Stimulated activated CD4-positive, alpha-beta T cell treated with anti-CD3 and anti-CD28 coated beads, TNF-alpha, amount 100 ng/mL, for 1 hour (primary cell): ENCODE data around the gene FA2H.

ENCODE experiments used
- DNase-seq, 3 donors: peaks; one replicate each; pipeline ENCODE4 v3.0.0-alpha.2; 2020; ENCODE audit warnings: low read depth in 3 of 3, low spot score in 1 of 3

FA2H gene

DNA sequence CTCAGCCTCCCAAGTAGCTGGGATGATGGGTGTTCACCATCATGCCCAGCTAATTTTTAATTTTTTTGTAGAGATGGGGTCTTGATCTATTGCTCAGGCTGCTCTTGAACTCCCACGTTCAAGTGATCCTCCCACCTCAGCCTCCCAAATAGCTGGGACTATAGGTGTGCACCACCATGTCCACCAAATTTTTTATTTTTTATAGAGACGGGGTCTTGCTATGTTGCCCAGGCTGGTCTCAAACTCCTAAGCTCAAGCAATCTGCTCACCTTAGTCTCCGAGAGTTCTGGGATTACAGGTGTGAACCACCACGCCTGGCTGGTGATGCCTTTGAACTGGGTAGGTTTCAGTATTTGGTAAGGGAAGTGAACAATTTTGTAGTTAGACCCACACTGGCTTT, 30.1 kb downstream of the FA2H start:
- DNase-seq = no peak

DNA sequence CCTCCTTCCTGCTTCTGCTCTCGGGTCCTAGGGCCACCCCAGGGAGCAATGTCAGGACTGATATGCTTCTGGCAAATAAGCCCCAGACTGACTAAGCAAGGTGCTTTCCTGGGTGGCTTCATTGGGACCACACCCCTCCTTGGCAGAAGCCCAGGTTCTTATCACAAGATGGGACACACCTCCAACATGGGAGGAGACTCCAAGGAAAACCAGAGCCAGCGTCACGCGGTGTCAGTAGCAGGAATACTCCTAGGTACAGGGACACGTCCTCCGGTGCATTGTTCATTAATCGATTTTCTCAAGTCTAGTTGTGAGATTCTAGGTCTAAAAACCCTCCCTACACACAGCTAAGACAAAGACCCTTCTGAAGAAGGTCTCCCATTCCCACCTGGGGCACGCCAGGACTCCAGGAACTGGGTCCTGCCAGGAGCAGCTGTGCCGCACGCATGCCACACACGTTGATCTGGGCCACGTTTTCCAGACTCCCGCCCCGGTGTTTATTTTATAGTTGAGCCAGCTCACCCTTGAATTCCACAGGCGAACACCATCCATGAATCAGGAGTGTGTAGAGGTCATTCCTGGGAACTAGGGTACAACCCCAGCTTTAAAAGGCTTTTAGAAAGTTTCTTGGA, 30.8 kb downstream of the FA2H start:
- no peak for DNase-seq

DNA sequence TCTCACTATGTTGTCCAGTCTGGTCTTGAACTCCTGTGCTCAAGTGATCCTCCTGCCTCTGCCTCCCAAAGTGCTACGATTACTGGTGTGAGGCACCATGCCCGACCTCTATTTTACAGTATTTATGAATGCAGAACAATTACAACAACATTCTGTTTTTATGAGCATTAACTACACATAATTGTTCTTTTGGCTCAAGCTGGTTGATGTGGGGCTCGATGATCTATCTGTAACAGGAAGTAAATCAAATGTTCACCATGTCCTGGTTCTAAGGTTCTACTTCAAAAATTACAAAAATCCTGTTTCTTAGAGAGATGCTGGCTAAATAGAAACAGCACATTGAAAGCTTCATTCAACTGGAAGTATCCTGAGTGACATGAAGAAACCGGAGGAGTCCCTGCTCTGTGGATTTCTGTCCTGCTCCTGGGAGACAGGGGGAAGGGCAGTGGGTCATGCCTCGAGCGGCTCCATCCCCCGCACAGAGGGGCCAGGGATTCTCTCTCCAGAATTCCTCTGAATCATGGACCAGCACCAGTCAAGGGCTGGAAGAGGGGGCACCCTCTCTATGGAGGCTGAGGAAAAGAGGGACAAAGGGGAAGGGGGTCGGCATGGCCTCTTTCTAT, 31.5 kb downstream of the FA2H start:
- no peak for DNase-seq

DNA sequence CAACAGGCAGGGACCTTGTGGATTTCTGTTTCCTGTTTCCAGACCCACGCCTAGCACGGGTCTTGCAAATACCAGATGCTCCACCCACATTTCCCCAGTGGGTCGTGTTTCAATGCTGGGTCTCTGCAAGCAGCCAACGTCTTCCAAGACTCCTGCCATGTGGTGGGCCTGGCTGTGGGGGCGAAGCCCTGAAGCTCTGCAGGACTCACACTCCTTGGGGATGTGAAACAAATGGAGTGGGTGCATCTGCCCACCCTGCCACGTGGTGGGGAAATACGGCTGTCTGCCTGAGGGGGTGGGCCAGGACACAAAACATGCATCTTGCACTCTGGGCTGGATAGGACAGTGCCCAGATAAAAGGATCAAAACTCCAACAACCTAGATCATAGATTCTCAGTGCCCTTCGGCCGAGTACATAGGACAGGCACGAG, 32.6 kb downstream of the FA2H start:
- DNase-seq = no peak

DNA sequence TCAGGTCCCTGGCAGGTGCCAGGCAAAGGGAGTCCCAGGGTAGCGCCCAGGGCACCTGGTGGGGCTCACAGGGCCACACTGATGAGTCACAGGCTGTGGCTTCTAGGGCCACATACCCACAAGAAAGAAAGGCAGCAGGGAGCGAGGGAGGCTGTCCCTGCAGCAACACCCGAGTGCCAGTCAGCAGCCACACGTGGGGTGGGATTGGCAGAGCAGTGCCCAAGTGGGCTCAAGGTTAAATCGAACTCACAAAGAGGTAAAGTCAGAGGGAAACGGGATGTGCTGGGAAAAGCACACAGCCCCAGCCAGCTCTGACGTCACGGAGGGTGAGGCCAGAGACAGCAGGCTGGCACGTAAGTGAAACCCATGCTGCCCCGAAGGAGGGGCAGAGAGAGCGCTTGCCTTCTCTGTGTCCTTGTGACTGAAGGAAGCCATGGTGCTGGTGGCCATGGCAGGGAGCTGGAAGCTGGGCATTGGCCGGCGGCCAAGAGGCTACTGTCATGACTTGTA, 33.8 kb downstream of the FA2H start:
- no peak for DNase-seq

DNA sequence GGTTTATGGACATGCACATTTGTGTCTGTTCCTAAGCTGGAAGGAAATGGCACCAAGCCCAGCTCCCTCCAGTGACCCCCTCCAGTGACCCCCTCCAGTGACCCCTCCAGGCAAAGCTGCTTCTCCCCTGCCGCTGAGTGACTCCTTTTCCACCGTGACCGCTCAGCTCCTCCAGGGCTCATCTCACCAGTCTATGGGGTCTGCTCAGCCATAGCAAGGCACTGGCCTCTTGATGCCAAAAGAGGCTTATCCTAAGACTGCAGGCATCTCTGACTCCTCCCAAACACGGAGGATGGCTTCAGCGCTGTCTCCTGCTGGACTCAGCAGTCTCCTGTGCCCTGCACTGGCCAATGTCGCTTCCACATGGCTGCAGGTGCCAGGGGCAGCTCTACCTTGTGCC, 35.3 kb downstream of the FA2H start:
- no peak for DNase-seq

DNA sequence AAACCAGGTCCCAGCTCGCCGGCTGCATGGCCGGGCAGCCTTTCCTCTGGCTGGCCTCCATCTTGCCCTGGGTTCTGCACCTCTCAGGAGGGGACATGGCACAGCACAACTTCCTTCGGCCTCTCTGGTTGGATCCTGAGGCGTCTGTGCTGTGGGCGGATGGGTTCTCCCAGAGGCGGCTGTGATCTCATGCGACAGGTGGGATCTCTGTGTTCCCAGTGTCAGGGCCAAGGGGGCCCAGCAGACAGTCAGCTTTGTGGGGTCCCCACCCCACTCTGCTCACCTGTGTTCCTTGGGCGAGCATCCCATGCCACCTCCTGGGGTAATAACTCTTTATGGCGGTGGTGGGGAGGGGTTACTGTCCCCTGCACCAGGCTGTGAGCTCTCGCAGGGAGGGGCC, 35.8 kb downstream of the FA2H start:
- no peak for DNase-seq

DNA sequence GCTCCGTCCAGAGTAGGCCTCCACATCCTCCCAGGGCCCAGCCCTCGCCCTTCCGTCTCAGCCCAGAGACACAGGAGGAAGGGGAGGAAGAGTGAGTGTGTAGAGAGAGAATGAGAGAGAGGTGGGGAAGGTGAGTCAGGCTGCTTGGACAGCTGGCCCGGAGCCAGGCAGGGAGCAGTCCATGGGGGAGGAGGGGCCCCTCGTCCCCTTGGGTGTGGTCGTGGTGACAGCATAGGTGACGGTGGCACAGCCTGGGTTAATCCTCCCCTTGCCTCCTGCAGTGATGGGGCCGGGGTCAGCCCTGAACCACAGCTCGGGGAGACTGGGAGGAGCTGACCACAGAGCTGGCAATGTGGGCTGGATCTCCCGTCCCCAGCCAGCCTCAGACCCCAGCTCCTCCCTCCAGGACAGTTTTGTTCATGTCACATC, 36.5 kb downstream of the FA2H start:
- DNase-seq = no peak

DNA sequence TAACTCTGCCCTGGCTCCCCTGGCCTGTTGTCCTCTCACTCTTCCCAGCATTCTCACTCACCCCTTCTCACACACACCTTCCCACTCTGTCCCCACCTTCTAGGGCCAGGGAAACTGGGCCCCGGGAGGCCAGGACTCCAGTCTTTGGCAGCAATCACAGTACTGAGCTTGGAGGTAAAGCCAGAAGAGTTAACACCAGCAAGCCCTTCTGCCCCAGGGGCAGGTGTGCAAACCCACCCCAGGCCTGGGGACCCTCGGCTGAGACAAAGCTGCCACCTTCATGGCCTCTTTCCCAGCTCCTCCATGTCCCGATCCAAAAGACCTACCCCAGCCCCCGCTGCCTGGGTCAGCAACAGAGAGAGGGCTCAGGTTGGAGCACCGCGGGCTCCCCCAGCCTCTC, 37.1 kb downstream of the FA2H start:
- DNase-seq = no peak

DNA sequence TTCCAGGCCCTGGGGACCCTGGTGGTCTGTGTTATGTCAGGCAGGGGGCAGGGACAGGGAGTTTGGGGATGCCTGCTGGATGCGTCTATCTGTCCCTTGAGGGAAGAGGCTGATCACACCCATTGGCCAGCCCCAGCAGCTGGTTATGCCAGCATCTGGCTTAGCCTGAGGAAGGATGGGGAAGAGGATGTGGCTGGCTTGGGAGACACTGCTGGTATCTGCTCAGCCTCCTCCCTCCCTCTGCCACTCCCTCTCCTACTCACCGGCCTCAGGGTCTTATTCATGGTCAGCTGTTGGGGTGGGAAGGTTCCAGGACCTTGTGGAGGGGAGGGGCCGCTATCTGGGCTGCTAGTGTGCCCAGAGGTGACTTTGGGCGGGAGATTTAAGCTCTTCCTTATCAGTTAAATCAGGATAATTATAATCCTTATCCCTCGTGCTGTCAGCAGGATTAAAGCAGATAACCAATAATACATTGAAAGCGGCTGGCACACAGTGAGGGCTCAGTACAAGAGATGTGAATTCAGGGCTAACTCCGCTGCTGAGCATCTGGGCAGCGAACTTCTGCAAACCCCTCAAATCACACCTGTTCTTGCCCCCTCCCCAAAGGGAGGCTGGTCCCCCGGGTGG, 38.0 kb downstream of the FA2H start:
- DNase-seq = no peak

DNA sequence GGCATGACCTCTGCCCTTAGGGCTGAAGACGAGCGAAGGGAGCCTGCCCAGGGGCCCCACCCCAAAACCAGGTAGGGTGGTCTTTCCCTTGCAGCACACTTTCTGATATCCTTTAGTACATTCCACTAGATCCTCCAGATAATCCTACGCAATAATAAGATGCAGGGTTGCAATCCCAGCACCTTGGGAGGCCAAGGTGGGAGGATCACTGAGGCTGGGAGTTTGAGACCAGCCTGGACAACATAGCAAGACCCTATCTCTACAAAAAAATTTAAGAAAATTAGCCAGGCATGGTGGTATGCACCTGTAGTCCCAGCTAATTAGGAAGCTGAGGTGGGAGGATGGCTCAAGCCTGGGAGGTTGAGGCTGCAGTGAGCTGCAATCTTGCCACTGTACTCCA, 39.1 kb downstream of the FA2H start:
- DNase-seq = no peak

DNA sequence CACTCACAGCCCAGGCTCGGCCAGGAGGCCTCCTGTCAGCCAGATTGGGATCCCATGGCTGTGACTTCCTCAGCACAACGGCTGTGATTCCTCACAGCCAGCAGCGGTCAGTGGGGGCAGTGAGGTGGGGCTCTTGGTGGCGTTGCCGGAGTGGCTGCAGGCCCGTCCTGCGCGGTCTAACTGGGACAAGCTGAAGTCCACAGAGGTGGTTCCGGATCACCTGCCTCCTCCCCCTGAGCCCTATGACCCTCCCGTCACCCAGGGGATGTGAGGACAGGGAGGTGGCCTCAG, 39.5 kb downstream of the FA2H start:
- DNase-seq = no peak

DNA sequence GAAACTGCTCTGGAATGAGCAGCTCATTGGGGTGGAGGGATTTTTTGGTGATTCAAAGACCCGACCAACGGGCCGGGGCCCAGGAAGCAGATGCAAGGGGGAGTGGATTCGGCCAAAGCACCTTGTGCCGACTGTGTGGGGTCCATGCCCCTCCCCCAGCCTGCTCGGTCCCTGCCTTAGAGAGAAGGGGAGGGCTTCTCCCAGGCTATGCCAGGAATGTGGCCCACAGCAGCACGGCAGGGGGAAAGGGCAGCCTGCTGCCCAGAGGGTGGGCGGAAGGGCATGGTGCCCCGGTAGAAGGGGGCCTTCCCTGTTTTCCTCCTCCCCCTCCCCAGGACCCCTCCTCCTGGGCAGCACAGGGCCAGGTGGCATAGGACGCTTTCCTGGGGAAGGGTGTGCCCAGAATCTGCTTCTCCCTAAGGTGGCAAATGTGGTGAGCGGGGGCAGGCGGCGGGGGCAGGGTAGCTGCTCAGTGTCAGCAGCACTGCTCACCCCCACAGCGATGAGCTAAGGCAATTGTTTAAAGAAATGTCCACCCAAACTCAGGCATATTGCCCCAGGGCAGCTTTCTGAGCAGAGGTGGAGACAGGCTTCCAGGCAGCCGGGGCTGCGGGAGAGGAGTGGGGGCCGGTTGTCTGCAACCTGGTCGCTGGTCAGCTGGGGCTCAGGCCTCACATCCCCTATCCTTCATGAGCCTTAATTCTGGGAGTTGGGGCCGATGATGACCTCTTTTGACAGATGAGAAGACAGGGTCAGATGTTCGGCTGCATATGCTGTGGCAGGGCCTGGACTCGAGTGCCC, 40.1 kb downstream of the FA2H start:
- no peak for DNase-seq

DNA sequence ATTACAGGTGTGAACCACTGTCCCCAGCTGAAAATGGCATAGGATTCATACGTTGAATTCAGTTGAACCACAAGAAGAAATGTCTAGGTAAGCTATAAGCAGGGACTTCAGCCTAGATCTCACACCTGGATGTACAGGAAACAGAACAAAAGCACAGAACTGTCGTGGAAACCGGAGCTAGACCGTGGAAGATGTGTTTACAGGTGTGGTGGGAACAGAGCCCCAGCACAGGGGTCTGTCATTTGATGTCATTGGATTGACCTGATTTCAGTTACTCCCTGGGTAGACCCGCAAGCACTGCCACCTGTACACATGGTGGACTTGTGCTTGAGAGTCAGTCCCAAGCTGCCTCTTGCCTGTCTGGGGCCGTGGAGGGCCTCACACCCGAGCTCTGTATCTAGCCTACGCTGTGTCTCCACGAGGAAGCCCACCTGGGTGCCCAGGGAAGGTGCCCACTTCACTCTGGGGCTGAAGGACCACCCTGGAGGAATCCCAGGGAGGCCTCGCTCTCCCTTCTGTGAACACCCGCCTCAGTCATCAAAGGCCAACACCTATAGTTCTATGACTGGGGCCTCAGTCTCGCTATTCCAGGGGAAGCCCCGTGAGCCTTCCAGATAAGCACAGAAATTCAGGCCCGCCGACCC, 41.8 kb downstream of the FA2H start:
- DNase-seq = no peak

DNA sequence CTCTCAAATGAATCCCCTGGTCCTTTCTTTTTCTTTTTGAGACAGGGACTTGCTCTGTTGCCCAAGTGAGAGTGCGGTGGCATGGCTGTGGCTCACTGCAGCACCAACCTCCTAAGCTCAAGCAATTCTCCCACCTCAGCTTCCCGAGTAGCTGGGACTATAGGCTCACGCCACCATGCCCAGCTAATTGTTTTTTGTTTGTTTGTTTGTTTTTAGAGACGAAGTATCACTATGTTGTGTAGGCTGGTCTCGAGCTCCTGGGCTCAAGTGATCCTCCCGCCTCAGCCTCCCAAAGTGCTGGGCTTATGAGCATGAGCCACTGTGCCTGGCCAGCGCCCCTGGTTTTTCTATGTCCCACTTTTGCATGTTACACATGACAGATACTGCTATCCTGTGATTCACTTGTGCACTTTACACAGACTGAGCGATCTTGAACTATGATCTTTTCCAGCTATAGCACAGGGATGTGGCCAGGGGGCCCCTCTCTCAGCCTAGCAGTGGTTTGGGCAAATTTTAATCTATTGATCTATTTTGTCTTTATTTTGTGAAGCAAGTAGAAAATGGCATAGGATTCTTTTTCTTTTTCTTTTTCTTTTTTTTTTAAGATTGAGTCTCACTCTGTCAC, 42.7 kb downstream of the FA2H start:
- no peak for DNase-seq

DNA sequence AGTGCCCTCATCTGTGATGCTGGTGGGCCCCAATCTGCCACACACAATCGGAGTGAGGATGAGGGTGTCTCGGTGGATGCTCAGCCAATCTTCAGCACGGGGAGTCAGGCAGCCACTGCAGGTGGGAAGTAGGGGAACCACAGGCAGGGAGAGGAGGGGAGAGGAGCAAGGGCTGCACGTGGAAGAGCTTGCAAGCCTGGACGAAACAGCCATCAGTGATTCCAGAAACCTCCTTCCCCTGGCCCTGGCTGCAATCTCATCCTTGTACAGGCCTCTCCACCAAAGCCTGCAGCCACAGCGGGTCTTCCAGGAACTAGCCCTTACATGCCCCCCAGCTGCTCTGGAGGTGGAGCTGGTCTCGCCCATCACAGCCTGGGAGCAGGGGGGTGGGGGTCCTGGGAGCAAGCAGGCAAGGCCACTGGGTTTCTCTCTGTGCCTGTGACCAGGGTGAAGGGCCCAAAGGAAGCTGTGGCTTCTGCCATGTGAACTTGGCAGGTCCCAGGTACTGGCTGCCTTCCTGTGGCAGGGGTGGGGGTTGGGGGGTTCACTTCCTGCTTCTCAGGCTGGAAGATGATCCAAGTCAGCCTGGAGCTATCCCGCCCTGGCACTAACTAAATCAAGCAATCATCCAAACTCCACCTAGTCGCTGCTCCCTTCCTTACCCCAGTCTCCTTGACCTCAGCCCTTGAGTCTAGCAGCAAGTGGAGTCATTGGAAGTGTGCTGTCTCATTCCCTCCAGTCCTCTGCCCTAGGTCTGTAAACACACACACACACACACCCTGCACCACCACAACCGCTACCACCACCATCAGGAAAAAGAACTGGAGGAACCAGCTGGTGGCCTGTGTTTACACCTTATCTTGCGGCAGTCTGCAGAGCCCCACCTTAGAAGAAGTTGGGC, 44.6 kb downstream of the FA2H start:
- no peak for DNase-seq

DNA sequence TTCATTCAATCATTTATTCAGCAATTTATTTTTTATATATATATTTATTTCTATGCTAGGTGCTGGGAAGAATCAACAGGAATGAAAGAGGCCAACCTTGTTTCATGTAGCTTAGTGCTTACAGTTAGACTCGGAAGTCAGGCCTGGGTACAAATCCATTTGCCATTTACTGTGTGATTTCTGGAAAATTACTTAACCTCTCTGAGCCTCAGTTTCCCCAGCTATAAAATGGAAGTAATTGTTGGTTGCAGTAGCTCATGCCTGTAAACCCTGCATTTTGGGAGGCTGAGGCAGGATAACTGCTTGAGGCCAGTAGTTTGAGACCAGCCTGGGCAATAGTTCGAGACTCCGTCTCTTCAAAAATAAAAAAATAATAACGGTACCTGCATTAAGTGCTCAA, 46.7 kb downstream of the FA2H start:
- DNase-seq = no peak

DNA sequence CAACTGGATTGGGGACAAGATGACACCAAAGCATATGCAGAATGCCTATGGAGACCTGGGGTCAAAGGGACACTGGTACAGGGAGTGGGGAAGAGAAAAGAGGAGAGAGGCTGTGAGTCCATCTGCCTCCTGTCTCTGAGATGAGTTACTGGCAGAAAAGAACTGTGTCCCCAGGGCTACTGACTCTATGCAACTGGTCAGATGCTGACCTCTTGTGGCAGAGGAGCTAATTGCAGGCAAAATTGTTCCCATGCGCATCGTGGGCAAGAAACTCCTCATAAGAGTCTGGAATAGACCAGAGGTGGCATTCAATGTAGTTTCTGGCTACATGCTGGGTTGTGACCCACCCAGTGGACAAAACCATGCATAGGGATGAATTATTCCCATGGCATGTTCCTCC, 47.9 kb downstream of the FA2H start:
- DNase-seq = no peak

DNA sequence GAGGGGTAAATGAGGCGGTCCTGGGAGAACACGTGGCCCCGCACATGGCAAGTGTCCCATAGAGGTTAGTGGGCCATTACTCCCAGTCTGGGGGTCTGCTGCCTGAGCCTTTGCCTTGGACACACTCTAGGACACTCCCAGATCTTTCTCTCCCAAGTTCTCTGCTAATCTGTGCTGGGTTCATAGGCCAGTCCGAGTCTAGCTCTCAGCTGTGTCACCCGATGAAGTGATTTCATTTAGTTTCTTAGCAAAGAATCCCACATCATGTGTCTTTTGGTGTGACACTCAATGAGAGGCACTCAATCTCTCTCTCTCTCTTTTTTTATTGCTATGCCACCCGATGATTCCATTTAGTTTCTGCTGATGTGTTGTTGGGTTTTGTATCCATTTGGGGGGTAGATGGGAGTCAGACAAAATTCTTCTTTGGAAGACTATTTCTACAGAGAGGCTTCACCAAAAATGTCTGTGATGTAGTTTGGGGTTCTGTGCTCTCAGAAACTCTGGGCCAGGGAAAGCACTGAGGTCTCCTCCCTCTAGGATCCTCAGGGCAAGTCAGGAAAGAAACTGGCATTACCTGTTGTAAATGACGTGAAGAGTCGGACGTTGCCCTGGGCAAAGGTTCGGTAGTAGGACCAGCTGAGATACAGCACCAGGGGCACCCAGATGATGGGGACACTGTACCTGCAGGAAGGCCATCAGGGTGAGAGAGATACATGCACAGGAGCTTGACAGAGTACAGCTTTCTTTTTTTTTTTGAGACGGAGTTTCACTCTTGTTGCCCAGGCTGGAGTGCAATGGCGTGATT, 48.8 kb downstream of the FA2H start:
- DNase-seq = no peak
